MM.1S (cell line): ENCODE data around the gene SLC2A1.

Experiments
- CTCF ChIP-seq: fragments of 300-600 bp; sonication (generic); IDR thresholded peaks from 2 replicates; pipeline ENCODE4 v1.5.1; 2016; ENCODE audit warnings: antibody characterized with exemption, low read length, mixed read lengths
- EZH2 ChIP-seq: fragments of 300-600 bp; sonication (generic); optimal IDR thresholded peaks from 2 replicates; pipeline ENCODE3; 2017; ENCODE audit warnings: low read depth, mild to moderate bottlenecking, antibody characterized with exemption, low read length, mixed read lengths

GRCh38 chr1:42904434-42904833, 54.2 kb downstream of the SLC2A1 start:
- TF ChIP-seq CTCF: no peak
- TF ChIP-seq EZH2: no peak
